GM18507 (cell line): Measurements from ENCODE around the gene CYP2U1.
A peak's percentile ranks its signal among the peaks of the same experiment; 100 is the strongest.
"Not testable (repeated sequence)": the region's sequence is repeated elsewhere in the genome, so short reads cannot be mapped to it uniquely, and the experiment has no call there.

ENCODE experiments used
- DNase-seq: peaks from one replicate; pipeline ENCODE4 v3.0.0; 2011; ENCODE audit warnings: low read depth; ENCODE audit not compliant: insufficient read length; ENCODE audit errors: extremely low spot score
- FAIRE-seq: peaks from 2 replicates; lab custom pipeline; 2011; peaks lifted over from hg19 to GRCh38; lab: Jason Lieb, UNC

CYP2U1 gene

DNA sequence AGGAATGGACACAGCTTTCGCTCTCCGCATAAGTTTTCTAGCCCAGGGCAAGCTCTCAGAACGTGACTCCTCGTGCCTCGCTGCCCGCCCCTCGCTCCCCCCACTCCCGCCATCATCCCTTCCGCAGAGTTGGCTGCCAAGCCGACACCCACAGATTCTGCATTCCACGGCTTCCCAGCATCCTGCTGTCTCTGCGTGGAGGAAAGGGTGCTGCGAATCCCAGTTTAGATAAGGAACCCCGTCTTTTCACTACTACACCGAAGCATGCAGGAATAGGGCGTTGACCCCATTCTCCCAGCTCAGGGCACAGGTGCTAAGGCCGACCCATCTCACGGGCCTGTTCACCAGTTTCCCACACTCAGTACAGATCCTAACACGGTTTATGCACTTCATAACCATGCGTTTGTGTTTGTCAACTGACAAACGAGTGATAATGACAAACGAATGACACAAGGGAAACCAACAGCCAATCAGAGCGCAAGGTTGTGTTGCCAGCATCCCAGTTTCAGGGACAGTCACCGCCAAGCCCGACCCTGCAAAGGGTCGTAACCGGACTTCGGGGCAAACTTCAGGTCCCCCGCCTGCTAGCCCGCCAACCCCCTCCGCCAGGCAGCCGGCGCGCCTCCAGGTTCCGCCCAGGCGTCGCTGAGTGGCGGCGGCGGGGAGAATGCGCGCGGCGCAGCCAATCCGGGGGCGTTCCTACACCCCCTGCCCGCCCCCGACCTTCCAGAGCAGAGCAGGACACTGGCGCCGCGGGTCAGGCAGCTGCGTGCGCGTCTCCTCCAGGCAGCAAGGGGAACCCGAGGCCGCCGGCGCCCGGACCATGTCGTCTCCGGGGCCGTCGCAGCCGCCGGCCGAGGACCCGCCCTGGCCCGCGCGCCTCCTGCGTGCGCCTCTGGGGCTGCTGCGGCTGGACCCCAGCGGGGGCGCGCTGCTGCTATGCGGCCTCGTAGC, at the start of gene CYP2U1:
Gene CYP2U1, plus strand, starts transcription at position 729 of the 954 bp plus-strand sequence. Its CDS starts 95 bp downstream, at position 824.
- peak; percentile 74 for FAIRE-seq
- peak; percentile 83 for DNase-seq

- no peak for DNase-seq
- FAIRE-seq: no peak
These were observed 45.5 kb upstream of the CYP2U1 start for GRCh38 chr4:107885865-107886264.

DNA sequence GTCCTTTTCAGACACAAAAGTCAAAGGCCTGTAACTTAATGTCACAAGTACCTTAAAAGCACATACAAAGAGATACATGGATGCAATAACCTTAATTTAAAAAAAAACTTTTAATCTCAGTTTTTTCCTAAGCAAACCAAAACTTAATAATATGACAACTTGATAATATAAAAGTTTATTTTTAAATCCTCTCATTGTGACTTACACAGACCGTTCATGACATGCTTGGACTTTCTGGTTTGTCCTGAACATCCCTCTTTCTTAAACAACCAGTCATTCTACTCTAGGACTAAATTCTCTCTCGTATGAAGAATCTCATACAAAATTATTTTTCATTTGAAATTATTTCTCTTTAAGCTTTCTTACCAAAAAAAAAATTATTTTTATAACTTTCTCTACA, 43.1 kb upstream of the CYP2U1 start:
- DNase-seq (no peak), FAIRE-seq (no peak)

- FAIRE-seq (no peak), DNase-seq (no peak)
These were observed 40.6 kb upstream of the CYP2U1 start for GRCh38 chr4:107890779-107891178.

- DNase-seq (no peak), FAIRE-seq (no peak)
These were observed 40.0 kb upstream of the CYP2U1 start for GRCh38 chr4:107891299-107891698.

DNA sequence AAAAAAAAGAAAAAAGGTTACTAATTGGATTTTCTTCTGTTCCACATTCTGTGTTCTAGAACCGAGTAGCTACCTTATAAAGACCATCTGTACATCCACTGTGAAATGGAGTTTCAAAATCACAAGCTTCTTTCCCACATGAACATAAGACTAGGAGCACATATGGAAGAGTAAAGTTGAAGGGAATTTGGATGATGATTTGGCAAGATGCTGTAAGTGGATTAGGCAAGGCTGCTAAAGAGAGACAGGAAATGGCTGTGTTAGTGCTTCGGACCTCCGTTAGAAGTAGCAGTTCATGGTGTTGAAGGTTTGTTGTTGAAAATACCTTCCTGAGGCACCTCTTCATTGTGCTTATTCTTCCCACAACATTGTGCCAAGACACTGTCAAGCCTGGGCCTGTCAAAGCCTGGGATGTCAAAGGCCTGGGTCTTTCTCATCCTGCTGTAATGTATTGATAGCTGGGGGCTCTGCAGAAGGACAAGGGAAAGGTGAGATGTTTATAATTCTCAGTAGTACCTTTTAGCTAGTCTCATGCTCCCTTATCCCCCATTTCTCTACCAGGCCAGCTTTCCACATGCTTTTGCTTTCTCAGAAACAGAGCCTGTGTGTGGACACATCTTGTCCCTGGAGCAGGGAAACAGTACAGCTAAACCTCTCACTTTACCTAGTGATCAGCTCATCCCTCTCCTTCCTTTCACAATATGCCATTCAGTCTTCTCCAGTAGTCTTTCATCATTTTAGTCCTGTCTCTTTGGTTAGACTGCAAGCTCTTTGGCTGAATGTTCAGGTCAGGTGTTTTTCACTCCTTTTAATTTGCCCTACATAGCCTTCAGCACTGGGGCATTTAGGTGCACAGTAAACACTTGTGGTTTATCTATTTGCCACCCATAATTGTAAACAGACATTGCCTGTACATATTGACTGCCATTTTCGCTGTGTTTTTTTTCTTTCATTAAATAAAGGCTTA, 37.9 kb upstream of the CYP2U1 start:
- DNase-seq (no peak), FAIRE-seq (no peak)

- DNase-seq (no peak), FAIRE-seq (no peak)
These were observed 37.2 kb upstream of the CYP2U1 start for GRCh38 chr4:107894138-107894603.

DNA sequence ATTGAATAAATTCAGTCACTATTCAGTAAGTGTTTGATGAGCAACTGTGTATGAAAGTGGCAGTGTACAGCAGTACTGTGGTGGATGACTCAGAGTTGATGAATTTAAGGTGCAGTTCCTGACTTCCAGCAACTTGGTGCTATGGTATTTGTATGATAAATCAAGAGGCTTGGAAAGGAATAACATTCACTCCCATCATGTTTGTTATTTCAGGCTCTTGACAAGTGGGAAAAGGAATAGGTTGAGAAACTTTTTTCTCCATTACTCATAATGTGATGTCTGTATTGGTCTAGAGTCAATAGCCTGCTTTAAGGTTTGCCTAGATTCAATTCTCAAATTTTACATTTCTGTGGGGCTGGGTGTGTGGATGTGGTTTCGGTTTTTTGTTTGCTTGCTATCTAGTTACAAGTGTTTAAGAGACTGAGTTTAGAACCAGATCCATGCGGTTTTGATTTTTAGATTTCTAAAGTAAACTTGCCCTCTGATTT, 35.1 kb upstream of the CYP2U1 start:
- DNase-seq (no peak), FAIRE-seq (no peak)

DNA sequence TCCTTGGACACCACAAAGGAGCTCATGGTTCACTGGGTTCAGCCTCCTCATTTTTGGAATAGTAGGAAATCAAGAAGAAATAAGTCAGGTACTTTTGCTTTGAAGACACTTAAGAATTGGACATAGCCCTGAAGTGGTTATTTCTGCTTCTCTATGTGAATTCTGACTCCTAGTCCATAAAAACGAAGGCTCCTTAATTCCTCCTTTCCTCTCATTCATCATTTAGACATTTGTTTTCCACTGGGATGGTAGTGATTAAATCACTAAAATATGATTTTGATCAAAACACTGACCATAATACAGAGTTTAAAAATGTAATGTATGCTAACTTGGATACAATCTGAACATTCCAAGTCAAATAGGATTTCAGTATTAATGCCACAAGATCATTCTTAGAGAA, 34.7 kb upstream of the CYP2U1 start:
- FAIRE-seq: no peak
- DNase-seq: no peak

DNA sequence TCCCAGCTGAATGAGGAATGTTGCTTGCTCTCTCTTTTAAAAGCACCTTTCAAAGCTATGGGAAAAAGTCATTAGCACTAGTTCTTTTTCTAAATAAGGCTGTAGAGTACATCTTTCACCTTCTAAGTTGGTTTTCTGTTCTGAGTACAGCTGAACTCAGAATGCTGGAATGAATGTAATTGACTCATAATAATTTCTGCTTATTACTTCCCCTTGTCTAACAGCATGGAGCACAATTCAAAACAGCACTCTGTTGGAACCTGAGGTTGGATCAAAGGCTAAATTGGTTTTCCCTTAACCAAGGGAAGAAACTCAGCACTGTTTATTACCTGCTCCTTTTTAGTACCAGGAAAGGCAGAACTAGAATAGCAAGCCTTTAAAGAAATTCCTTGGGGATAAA, 33.5 kb upstream of the CYP2U1 start:
- FAIRE-seq (no peak), DNase-seq (no peak)

- FAIRE-seq (no peak), DNase-seq (no peak)
These were observed 31.3 kb upstream of the CYP2U1 start for GRCh38 chr4:107900067-107900466.

- FAIRE-seq (no peak), DNase-seq (no peak)
These were observed 30.8 kb upstream of the CYP2U1 start for GRCh38 chr4:107900508-107900907.

GRCh38 chr4:107901213-107901934, 30.0 kb upstream of the CYP2U1 start:
- peak; percentile 33 for FAIRE-seq
- DNase-seq: no peak

- FAIRE-seq (no peak), DNase-seq (peak; percentile 12)
These were observed 28.6 kb upstream of the CYP2U1 start for GRCh38 chr4:107902715-107903114.

DNA sequence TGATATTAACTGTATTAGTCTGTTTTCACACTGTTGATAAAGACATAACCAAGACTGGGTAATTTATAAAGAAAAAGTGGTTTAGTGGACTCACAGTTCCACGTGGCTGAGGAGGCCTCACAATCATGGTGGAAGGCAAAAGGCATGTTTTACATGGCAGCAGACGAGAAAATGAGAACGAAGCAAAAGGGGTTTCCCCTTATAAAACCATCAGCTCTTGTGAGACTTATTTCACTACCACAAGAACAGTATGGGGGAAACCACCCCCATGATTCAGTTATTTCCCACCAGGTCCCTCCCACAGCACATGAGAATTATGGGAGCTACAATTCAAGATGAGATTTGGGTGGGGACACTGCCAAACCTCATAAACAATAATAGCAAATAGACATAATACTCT, 26.3 kb upstream of the CYP2U1 start:
- FAIRE-seq: not testable (repeated sequence)

DNA sequence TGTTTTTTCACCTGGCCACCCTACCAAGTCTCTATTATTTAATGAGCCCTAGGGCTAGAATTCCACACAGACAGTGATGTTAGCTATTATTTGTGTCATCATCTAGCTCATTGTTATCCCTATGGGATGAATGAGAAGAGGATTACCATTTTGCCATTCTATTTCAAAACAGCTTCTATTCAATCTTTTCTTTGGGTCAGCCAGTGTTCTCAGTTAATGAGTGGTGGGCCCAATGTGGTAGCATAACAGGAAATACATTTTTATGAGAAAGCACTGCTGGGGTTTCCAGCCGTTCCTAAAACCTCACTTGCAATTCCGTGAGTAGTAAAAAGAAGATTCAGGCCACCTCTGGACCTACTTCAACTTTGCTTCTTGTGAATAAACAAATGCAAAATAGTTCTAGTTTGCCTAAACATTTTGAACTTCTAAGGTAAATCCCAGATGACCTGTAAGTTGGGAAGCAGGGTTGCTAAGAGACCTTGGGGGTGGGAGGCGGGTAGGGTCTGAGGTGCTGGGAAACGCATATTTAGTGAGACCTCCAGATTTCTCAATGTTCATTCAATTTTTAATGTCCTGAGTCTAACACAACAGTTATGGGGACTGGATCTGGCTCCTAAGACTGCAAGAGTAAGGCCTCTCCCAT, 24.8 kb upstream of the CYP2U1 start:
- DNase-seq: no peak
- no peak for FAIRE-seq

More for the DNA sequence above, 26.3 kb upstream of the CYP2U1 start:
- DNase-seq: not testable (repeated sequence)

DNA sequence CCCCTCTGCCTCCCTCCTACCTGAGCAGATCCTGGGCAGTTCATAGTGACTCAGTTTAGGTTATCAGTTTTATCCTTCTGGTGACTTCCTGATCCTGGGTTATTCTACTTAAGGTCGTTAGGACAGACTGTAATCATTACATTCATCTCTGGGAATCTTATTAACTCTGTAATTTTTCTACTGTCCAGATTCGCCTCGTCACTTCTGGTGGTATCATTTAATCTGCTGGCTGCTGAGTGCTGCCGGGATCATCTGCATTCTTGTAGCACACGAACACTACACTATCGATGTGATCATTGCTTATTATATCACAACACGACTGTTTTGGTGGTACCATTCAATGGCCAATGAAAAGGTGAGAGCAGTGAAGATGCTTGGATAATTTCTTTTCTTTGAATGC, 23.0 kb upstream of the CYP2U1 start:
- FAIRE-seq: no peak
- DNase-seq: no peak

- DNase-seq (no peak), FAIRE-seq (peak; percentile 92)
These were observed 18.0 kb upstream of the CYP2U1 start for GRCh38 chr4:107913283-107913899.
